ENCODE data around the gene PASK.
"Not testable (repeated sequence)": the region's sequence is repeated elsewhere in the genome, so short reads cannot be mapped to it uniquely, and the experiment has no call there.

PASK gene

GRCh38 chr2:241105641-241106040 lies 43.6 kb downstream of the PASK start:
- DNase-seq (ENCODE audit: low spot score) = peak; percentile 48

GRCh38 chr2:241104611-241105010 lies 44.7 kb downstream of the PASK start:
- DNase-seq (ENCODE audit: low spot score) = not testable (repeated sequence)

GRCh38 chr2:241103176-241103595 lies 46.1 kb downstream of the PASK start:
- DNase-seq (ENCODE audit: low spot score) = peak; percentile 22

- peak; percentile 93 for DNase-seq (ENCODE audit: low spot score)
Measured at GRCh38 chr2:241102239-241102803, 47.0 kb downstream of the PASK start, which contains the start of gene MTERF4. Gene MTERF4, minus strand, starts transcription at chr2:241102287. Its CDS starts 14 bp downstream, at chr2:241102273.

GRCh38 chr2:241099246-241099645 lies 50.0 kb downstream of the PASK start:
- DNase-seq (ENCODE audit: low spot score) = no peak

GRCh38 chr2:241096979-241097378 lies 52.3 kb downstream of the PASK start:
- DNase-seq (ENCODE audit: low spot score) = no peak

GRCh38 chr2:241095594-241096290 lies 53.5 kb downstream of the PASK start:
- DNase-seq (ENCODE audit: low spot score) = no peak

GRCh38 chr2:241094924-241095420 lies 54.3 kb downstream of the PASK start:
- DNase-seq (ENCODE audit: low spot score) = no peak

GRCh38 chr2:241094172-241094571 lies 55.1 kb downstream of the PASK start:
- DNase-seq (ENCODE audit: low spot score) = no peak

GRCh38 chr2:241093133-241093781 lies 56.0 kb downstream of the PASK start:
- DNase-seq (ENCODE audit: low spot score) = not testable (repeated sequence)

- DNase-seq (ENCODE audit: low spot score) = no peak
Measured at GRCh38 chr2:241092677-241093076, 56.6 kb downstream of the PASK start.

- no peak for DNase-seq (ENCODE audit: low spot score)
Measured at GRCh38 chr2:241091734-241092445, 57.4 kb downstream of the PASK start.

- DNase-seq (ENCODE audit: low spot score) = no peak
Measured at GRCh38 chr2:241091201-241091600, 58.1 kb downstream of the PASK start.

- no peak for DNase-seq (ENCODE audit: low spot score)
Measured at GRCh38 chr2:241088791-241089732, 60.2 kb downstream of the PASK start.

- no peak for DNase-seq (ENCODE audit: low spot score)
Measured at GRCh38 chr2:241088376-241088775, 60.9 kb downstream of the PASK start.

- no peak for DNase-seq (ENCODE audit: low spot score)
Measured at GRCh38 chr2:241087420-241088268, 61.6 kb downstream of the PASK start.

- DNase-seq (ENCODE audit: low spot score) = no peak
Measured at GRCh38 chr2:241084856-241085444, 64.3 kb downstream of the PASK start.

GRCh38 chr2:241083091-241083415 lies 66.2 kb downstream of the PASK start:
- no peak for DNase-seq (ENCODE audit: low spot score)

GRCh38 chr2:241082341-241083090 lies 66.8 kb downstream of the PASK start:
- DNase-seq (ENCODE audit: low spot score) = no peak

Data from left forelimb (tissue), 1 donor.